HG03039 (cell line): Measurements from ENCODE around the gene TSPAN9.

Experiments
- ATAC-seq: cut with Tn5 transposase; IDR thresholded peaks from one replicate; pipeline ENCODE4 v1.9.1; 2021; ENCODE audit warnings: mild to moderate bottlenecking, moderate library complexity; ENCODE audit not compliant: unreplicated experiment

Gene TSPAN9

GRCh38 chr12:3326850-3327780, 249.9 kb downstream of the TSPAN9 start:
- no peak for ATAC-seq

- no peak for ATAC-seq
Observed at GRCh38 chr12:3328081-3328480, 250.9 kb downstream of the TSPAN9 start.

GRCh38 chr12:3328571-3328970, 251.4 kb downstream of the TSPAN9 start:
- no peak for ATAC-seq

GRCh38 chr12:3329361-3329760, 252.2 kb downstream of the TSPAN9 start:
- ATAC-seq, result no peak

- no peak for ATAC-seq
Observed at GRCh38 chr12:3330976-3331510, 253.9 kb downstream of the TSPAN9 start.

- no peak for ATAC-seq
Observed at GRCh38 chr12:3332188-3332587, 255.0 kb downstream of the TSPAN9 start.

- ATAC-seq, result no peak
Observed at GRCh38 chr12:3333583-3333982, 256.4 kb downstream of the TSPAN9 start.

GRCh38 chr12:3333991-3334391, 256.8 kb downstream of the TSPAN9 start:
- no peak for ATAC-seq

GRCh38 chr12:3335078-3335487, 257.9 kb downstream of the TSPAN9 start:
- ATAC-seq, result no peak
